K562 (cell line): ENCODE measurements around the gene LCP2. TPM values are rescaled to one million over a fixed set of nuclear protein-coding genes. Genes with fewer than 3 reads are reported as not detected.

Source experiments
- CBX3 ChIP-seq, 2 experiments: IDR thresholded peaks; 1 replicate in 1 of 2; 2 replicates in 1 of 2; pipeline ENCODE4 v1.6.1; 2012; ENCODE audit warnings: inconsistent platforms in 2 of 2, low read length in 2 of 2, borderline replicate concordance in 1 of 2, control low read depth in 1 of 2
- CCAR2 ChIP-seq: fragments of 200-400 bp; formaldehyde crosslinking; IDR thresholded peaks from 2 replicates; pipeline ENCODE4 v1.6.1; 2017; ENCODE audit warnings: mild to moderate bottlenecking, low read depth, low read length
- CCNT2 ChIP-seq: IDR thresholded peaks from 2 replicates; pipeline ENCODE4 v1.6.1; 2011; ENCODE audit warnings: borderline replicate concordance, low read depth, mild to moderate bottlenecking, moderate library complexity, mixed read lengths, low read length; ENCODE audit not compliant: insufficient read length; ENCODE audit errors: extremely low read depth
- CGGBP1 ChIP-seq: fragments of 250-450 bp; sonication (Bioruptor Pico); IDR thresholded peaks from 2 replicates; pipeline ENCODE4 v1.9.0; 2021; ENCODE audit warnings: mild to moderate bottlenecking
- CHD1 ChIP-seq: fragments of 200-600 bp; sonication (generic); IDR thresholded peaks from one replicate; pipeline ENCODE4 v1.6.1; 2012; ENCODE audit warnings: mild to moderate bottlenecking, moderate library complexity, low read length, inconsistent platforms
- DNMT1 ChIP-seq: fragments of 450-650 bp; IDR thresholded peaks from 2 replicates; pipeline ENCODE4 v1.6.1; 2016; ENCODE audit warnings: antibody characterized with exemption, mild to moderate bottlenecking
- HNRNPLL ChIP-seq: fragments of 200-400 bp; formaldehyde crosslinking; IDR thresholded peaks from 2 replicates; pipeline ENCODE4 v1.6.1; 2017; ENCODE audit warnings: low read length, low read depth, mild to moderate bottlenecking; ENCODE audit not compliant: poor library complexity, severe bottlenecking
- KLF6 ChIP-seq: fragments of 250-450 bp; sonication (Bioruptor Pico); IDR thresholded peaks from 2 replicates; pipeline ENCODE4 v1.4.0; 2020; ENCODE audit warnings: mild to moderate bottlenecking, moderate library complexity, borderline replicate concordance
- MAZ ChIP-seq, 2 experiments: fragments of 450-650 bp in 1 of 2; sonication (generic) in 1 of 2; formaldehyde crosslinking; IDR thresholded peaks in 1 of 2; conservative IDR thresholded peaks in 1 of 2; 2 replicates each; pipeline versions ENCODE4 v1.4.0 to v1.5.0; 2020; ENCODE audit warnings: mild to moderate bottlenecking in 1 of 2, missing genetic modification reagents in 1 of 2
- MYC ChIP-seq, 2 experiments: fragments of 250-450 bp in 1 of 2; sonication (Bioruptor Pico) in 1 of 2; IDR thresholded peaks; 2 replicates each; pipeline versions ENCODE4 v1.5.1 to v1.6.1; 2012 to 2021; ENCODE audit warnings: low read depth in 2 of 2, borderline replicate concordance in 1 of 2, improper control_type of control experiment in 1 of 2, low read length in 1 of 2, mild to moderate bottlenecking in 1 of 2, moderate library complexity in 1 of 2
- NBN ChIP-seq: fragments of 450-650 bp; IDR thresholded peaks from 2 replicates; pipeline ENCODE4 v1.6.1; 2016; ENCODE audit warnings: low read depth, mild to moderate bottlenecking
- NELFE ChIP-seq: IDR thresholded peaks from 2 replicates; pipeline ENCODE4 v1.6.1; 2011; ENCODE audit warnings: mild to moderate bottlenecking; ENCODE audit not compliant: insufficient read depth, insufficient read length
- NR3C1 ChIP-seq: sonication (generic); formaldehyde crosslinking; IDR thresholded peaks from 2 replicates; pipeline ENCODE4 v1.8.1; 2022; ENCODE audit warnings: missing genetic modification reagents
- NR4A1 ChIP-seq, 2 experiments: fragments of 250-450 bp in 1 of 2; fragments of 450-650 bp in 1 of 2; sonication (Bioruptor Pico) in 1 of 2; IDR thresholded peaks; 2 replicates each; pipeline versions ENCODE4 v1.4.0 to v1.6.1; 2016 to 2020; ENCODE audit warnings: mild to moderate bottlenecking in 2 of 2, missing compliant biosample characterization in 1 of 2, missing genetic modification characterization in 1 of 2, moderate library complexity in 1 of 2
- PHB ChIP-seq: fragments of 250-450 bp; sonication (Bioruptor Pico); IDR thresholded peaks from 2 replicates; pipeline ENCODE4 v1.5.0; 2021
- PHF21A ChIP-seq: fragments of 450-650 bp; IDR thresholded peaks from 2 replicates; pipeline ENCODE4 v1.6.1; 2017; ENCODE audit warnings: low read depth, borderline replicate concordance
- POLR2AphosphoS5 ChIP-seq: IDR thresholded peaks from 2 replicates; pipeline ENCODE4 v1.6.1; 2011; ENCODE audit warnings: mild to moderate bottlenecking, low read depth, low read length, moderate library complexity; ENCODE audit not compliant: control insufficient read depth, insufficient read depth
- RBFOX2 ChIP-seq: fragments of 200-400 bp; formaldehyde crosslinking; IDR thresholded peaks from 2 replicates; pipeline ENCODE4 v1.6.1; 2017; ENCODE audit warnings: low read depth, mild to moderate bottlenecking, low read length, moderate library complexity
- TFAM ChIP-seq: fragments of 250-450 bp; sonication (Bioruptor Pico); conservative IDR thresholded peaks from 2 replicates; pipeline ENCODE4 v1.5.0; 2021; ENCODE audit warnings: mild to moderate bottlenecking, moderate library complexity
- TGIF2 ChIP-seq: sonication (generic); formaldehyde crosslinking; IDR thresholded peaks from 2 replicates; pipeline ENCODE4 v1.8.1; 2022; ENCODE audit warnings: mild to moderate bottlenecking, missing genetic modification reagents, moderate library complexity
- TRIM24 ChIP-seq, 2 experiments: fragments of 450-650 bp; IDR thresholded peaks; 2 replicates each; pipeline ENCODE4 v1.6.1; 2016
- ZBTB1 ChIP-seq: sonication (generic); formaldehyde crosslinking; IDR thresholded peaks from 2 replicates; pipeline ENCODE4 v1.8.1; 2023; ENCODE audit warnings: missing genetic modification reagents, low read depth, mild to moderate bottlenecking, borderline replicate concordance
- ZNF224 ChIP-seq: sonication (generic); formaldehyde crosslinking; IDR thresholded peaks from 2 replicates; pipeline ENCODE4 v1.8.0; 2022; ENCODE audit warnings: mild to moderate bottlenecking, missing genetic modification reagents
- ZNF583 ChIP-seq: fragments of 250-450 bp; sonication (Bioruptor Pico); IDR thresholded peaks from 2 replicates; pipeline ENCODE4 v1.4.0; 2020
- polyA plus RNA-seq, 8 experiments: library from polyadenylated mRNA; depleted of rRNA in 4 of 8; stranded (reverse) in 5 of 8; unstranded in 3 of 8; fragments of >200 nt; fragmentation: Nextera tagmentation in 2 of 8; fragmentation: Illumina TruSeq in 1 of 8; extraction: Ambion mirVana in 2 of 8; extraction: Trizol in 1 of 8; gene quantifications; 2 replicates each; pipeline versions ENCODE4 v1.2.1 to v1.2.3, GENCODE V29; 2011 to 2014; ENCODE audit warnings: inconsistent platforms in 1 of 8, missing spikeins in 1 of 8
- total RNA-seq, 7 experiments: library from RNA; depleted of rRNA in 6 of 7; stranded (reverse); fragments of >200 nt in 6 of 7; fragmentation: Illumina TruSeq in 2 of 7; extraction: Trizol in 2 of 7; gene quantifications; 2 replicates each; pipeline versions ENCODE4 v1.2.1 to v1.2.3, GENCODE V29; 2011 to 2021; ENCODE audit warnings: low replicate concordance in 1 of 7
- TF ChIP-seq, protein P1 (sequence below), 2 experiments: fragments of 250-450 bp in 1 of 2; fragments of 450-650 bp in 1 of 2; sonication (Bioruptor Pico) in 1 of 2; IDR thresholded peaks; 2 replicates each; pipeline versions ENCODE4 v1.6.1 to v1.8.0; 2016 to 2021; ENCODE audit warnings: mild to moderate bottlenecking in 2 of 2, moderate library complexity in 2 of 2, missing compliant biosample characterization in 1 of 2, missing genetic modification characterization in 1 of 2
- TF ChIP-seq, protein P2 (sequence below): fragments of 250-450 bp; sonication (Bioruptor Pico); IDR thresholded peaks from 2 replicates; pipeline ENCODE4 v1.5.1; 2021; ENCODE audit warnings: mild to moderate bottlenecking

Gene LCP2
- total and polyA plus RNA-seq, 9 of the 15 experiments (the other 6 are each of a cell fraction or from before 2014, with no cell fraction given): 4.0 to 31.3 (median 14.6) TPM

DNA sequence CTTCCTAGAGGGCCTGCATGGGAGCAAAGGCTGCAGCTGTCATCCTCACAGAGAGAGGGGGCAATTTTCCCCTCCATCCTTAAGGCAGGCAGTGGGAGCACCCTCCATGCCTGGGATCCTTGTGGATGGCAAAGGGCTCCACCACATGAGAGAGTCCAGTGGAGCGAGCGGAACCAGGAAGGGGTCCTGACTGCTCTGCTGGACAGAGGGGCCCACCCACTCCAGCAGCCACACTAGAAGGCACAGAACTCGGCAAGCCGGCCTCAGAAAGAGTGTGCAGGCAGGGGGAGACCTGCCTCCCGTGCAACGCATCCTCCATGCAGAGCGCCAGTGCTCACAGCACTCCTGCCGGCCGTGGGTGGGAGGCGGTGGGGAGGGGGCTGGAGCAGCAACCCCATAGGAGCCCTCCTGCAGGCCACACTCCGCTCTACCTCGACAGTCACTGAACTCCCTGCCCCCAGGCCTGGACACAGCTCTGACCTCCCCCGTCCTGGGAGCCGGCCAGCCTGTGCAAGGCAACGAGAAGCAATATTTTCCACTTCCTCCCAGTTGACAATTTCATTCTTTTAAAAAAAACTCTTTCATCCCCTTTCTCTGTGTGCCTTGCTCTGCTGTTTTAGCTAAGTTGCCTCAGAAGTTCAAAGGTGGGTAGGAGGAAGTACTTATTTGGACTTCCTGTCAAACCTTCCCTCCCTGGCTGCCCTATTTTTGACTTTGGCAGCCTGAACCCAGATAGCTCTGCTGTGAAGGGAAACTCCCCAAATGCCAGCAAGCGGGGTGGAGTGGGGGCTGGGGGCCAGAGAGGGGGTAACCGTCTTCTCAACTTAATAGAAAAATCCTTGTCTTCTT lies 5.3 kb upstream of the LCP2 start (continued):
- TF ChIP-seq MAZ (CRISPR knock-in tag; conservative IDR thresholded peaks at IDR 0.05 in 1 of 2, IDR thresholded peaks at IDR 0.05 in 1 of 2) (peak; percentile 51 to 73), ZNF583 (CRISPR knock-in tag) (no peak), TRIM24 (IDR thresholded peaks at IDR 0.05) (no peak), CGGBP1 (CRISPR knock-in tag) (no peak), NR3C1 (CRISPR knock-in tag) (no peak), CCNT2 (no peak), TFAM (CRISPR knock-in tag) (no peak), NR4A1 (CRISPR knock-in tag; IDR thresholded peaks at IDR 0.05) (no peak), NR4A1 (tag; IDR thresholded peaks at IDR 0.05) (no peak), ZBTB1 (CRISPR knock-in tag) (0 out of 2 replicates have a peak, but pooled peaks have one; percentile 28), KLF6 (CRISPR knock-in tag) (no peak), POLR2AphosphoS5 (no peak), CHD1 (no peak), PHB (CRISPR knock-in tag) (no peak), HNRNPLL (no peak), NBN (no peak), DNMT1 (no peak), CCAR2 (no peak), NELFE (no peak), RBFOX2 (peak; percentile 76), PHF21A (no peak), TGIF2 (CRISPR knock-in tag) (no peak), ZNF224 (CRISPR knock-in tag) (no peak), CBX3 (IDR thresholded peaks at IDR 0.05; ENCODE audit: borderline replicate concordance in 1 of 2, low read length in 2 of 2) (no peak), MYC (IDR thresholded peaks at IDR 0.05; ENCODE audit: low read depth, low read length) (no peak; the same call in 1 of the 2 replicates), MYC (CRISPR knock-in tag; IDR thresholded peaks at IDR 0.05; ENCODE audit: borderline replicate concordance, low read depth) (no peak)
- TF ChIP-seq, protein P1, sequence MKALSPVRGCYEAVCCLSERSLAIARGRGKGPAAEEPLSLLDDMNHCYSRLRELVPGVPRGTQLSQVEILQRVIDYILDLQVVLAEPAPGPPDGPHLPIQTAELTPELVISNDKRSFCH (CRISPR knock-in tag; IDR thresholded peaks at IDR 0.05): no peak
- TF ChIP-seq, protein P1 (tag; IDR thresholded peaks at IDR 0.05): no peak
- TF ChIP-seq, protein P2, sequence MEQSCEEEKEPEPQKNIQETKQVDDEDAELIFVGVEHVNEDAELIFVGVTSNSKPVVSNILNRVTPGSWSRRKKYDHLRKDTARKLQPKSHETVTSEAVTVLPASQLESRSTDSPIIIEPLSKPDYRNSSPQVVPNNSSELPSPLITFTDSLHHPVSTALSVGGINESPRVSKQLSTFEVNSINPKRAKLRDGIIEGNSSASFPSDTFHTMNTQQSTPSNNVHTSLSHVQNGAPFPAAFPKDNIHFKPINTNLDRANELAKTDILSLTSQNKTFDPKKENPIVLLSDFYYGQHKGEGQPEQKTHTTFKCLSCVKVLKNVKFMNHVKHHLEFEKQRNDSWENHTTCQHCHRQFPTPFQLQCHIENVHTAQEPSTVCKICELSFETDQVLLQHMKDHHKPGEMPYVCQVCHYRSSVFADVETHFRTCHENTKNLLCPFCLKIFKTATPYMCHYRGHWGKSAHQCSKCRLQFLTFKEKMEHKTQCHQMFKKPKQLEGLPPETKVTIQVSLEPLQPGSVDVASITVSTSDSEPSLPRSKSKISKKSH (CRISPR knock-in tag): no peak
